Tibial nerve (tissue), 4 donors: ENCODE measurements around the gene TP73. TPM values are rescaled to one million over a fixed set of nuclear protein-coding genes. Genes with fewer than 3 reads are reported as not detected.

Experiments
- DNase-seq, 2 donors: peaks; one replicate each; pipeline ENCODE4 v3.0.0-alpha.2; 2019; ENCODE audit warnings: low spot score in 2 of 2
- H3K27ac ChIP-seq, 4 donors: fragments of 200-600 bp; sonication (generic) in 3 of 4; one replicate each; pipeline ENCODE4 v1.5.1; 2017 to 2019; ENCODE audit warnings: mild to moderate bottlenecking in 1 of 4
- H3K27me3 ChIP-seq, 2 donors: fragments of 200-600 bp; sonication (generic) in 1 of 2; one replicate each; pipeline versions ENCODE4 v1.5.1 to v1.6.0; 2017 to 2019
- H3K36me3 ChIP-seq, 3 donors: fragments of 200-600 bp; sonication (generic); one replicate each; pipeline ENCODE4 v1.5.1; 2018 to 2019
- H3K4me1 ChIP-seq, 4 donors: fragments of 200-600 bp; sonication (generic) in 3 of 4; one replicate each; pipeline ENCODE4 v1.5.1; 2017 to 2019
- H3K4me3 ChIP-seq, 4 donors: fragments of 200-600 bp; sonication (generic) in 3 of 4; one replicate each; pipeline ENCODE4 v1.5.1; 2017 to 2019; ENCODE audit warnings: mild to moderate bottlenecking in 1 of 4, moderate library complexity in 1 of 4
- H3K9me3 ChIP-seq, 4 donors: fragments of 200-600 bp; sonication (generic) in 3 of 4; one replicate each; pipeline ENCODE4 v1.5.1; 2017 to 2019
- CTCF ChIP-seq, 5 experiments: fragments of 200-600 bp in 3 of 5; fragments of 450-650 bp in 2 of 5; sonication (generic) in 3 of 5; IDR thresholded peaks; one replicate each; pipeline ENCODE4 v1.5.1; 2016 to 2019; ENCODE audit warnings: antibody characterized with exemption in 5 of 5, mild to moderate bottlenecking in 3 of 5, moderate library complexity in 2 of 5
- EP300 ChIP-seq, 2 donors: sonication (generic); formaldehyde crosslinking; IDR thresholded peaks; one replicate each; pipeline ENCODE4 v1.6.1; 2017; ENCODE audit warnings: antibody characterized with exemption in 2 of 2, mild to moderate bottlenecking in 1 of 2
- POLR2A ChIP-seq, 2 donors: fragments of 450-650 bp; IDR thresholded peaks; one replicate each; pipeline ENCODE4 v1.6.1; 2017; ENCODE audit warnings: antibody characterized with exemption in 2 of 2, mild to moderate bottlenecking in 2 of 2, moderate library complexity in 2 of 2
- WGBS, 2 donors: methylation state at CpG; one replicate each; pipeline ENCODE4 v1.1.5; 2018; 5-methylcytosine and 5-hydroxymethylcytosine counted together
- total RNA-seq, 4 donors: library from RNA; depleted of rRNA; stranded (reverse); fragments of >200 nt; gene quantifications; one replicate each; pipeline ENCODE4 v1.1.0, GENCODE V29; 2016

The TP73 gene
- total RNA-seq, 4 donors from 2014 or later = 0.30 TPM; not detected in 3

- Histone ChIP-seq H3K4me3 (no peak overlapping the region), H3K27ac (no peak overlapping the region), H3K27me3 (peaks cover 0 to 43% of the 10 kb centered on the region in 2 donors), H3K9me3 (no peaks in the 10 kb centered on the region), H3K36me3 (no peaks in the 10 kb centered on the region), H3K4me1 (peaks cover 0 to 5% (median 0%) of the 10 kb centered on the region in 4 donors)
- TF ChIP-seq CTCF (IDR thresholded peaks at IDR 0.05) (no peak), POLR2A (IDR thresholded peaks at IDR 0.05) (no peak), EP300 (IDR thresholded peaks at IDR 0.05) (no peak)
- no peak for DNase-seq
- WGBS, 2 donors = 79 to 89% methylated on average over 7 to 15 of the region's 19 CpGs
Observed at GRCh38 chr1:3685906-3686305, 33.6 kb downstream of the TP73 start.

GRCh38 chr1:3687504-3687903 lies 35.2 kb downstream of the TP73 start:
- Histone ChIP-seq H3K4me3 (no peak overlapping the region), H3K27me3 (peaks cover 0 to 41% of the 10 kb centered on the region in 2 donors), H3K27ac (no peak overlapping the region), H3K36me3 (no peaks in the 10 kb centered on the region), H3K4me1 (peaks cover 0 to 5% (median 0%) of the 10 kb centered on the region in 4 donors), H3K9me3 (no peaks in the 10 kb centered on the region)
- 79 to 81% methylated on average over 12 of the region's 12 CpGs for WGBS, 2 donors
- no peak for TF ChIP-seq POLR2A (IDR thresholded peaks at IDR 0.05)
- no peak for TF ChIP-seq CTCF (IDR thresholded peaks at IDR 0.05)
- TF ChIP-seq EP300 (IDR thresholded peaks at IDR 0.05) = no peak
- DNase-seq = no peak

- Histone ChIP-seq H3K36me3 (no peaks in the 10 kb centered on the region), H3K27me3 (peaks cover 0 to 39% of the 10 kb centered on the region in 2 donors), H3K9me3 (no peaks in the 10 kb centered on the region), H3K27ac (no peak overlapping the region), H3K4me1 (peaks cover 0 to 5% (median 0%) of the 10 kb centered on the region in 4 donors), H3K4me3 (no peak overlapping the region)
- DNase-seq = no peak
- WGBS, 2 donors = 55 to 67% methylated on average over 24 to 29 of the region's 29 CpGs
- no peak for TF ChIP-seq EP300 (IDR thresholded peaks at IDR 0.05)
- TF ChIP-seq CTCF (IDR thresholded peaks at IDR 0.05) = no peak
- no peak for TF ChIP-seq POLR2A (IDR thresholded peaks at IDR 0.05)
Observed at GRCh38 chr1:3688356-3689137, 36.2 kb downstream of the TP73 start.

GRCh38 chr1:3689138-3689750 lies 36.9 kb downstream of the TP73 start:
- no peak for DNase-seq
- WGBS, 2 donors = 59 to 64% methylated on average over 12 to 19 of the region's 19 CpGs
- H3K36me3 ChIP-seq = no peaks in the 10 kb centered on the region
- no peaks in the 10 kb centered on the region for H3K9me3 ChIP-seq
- H3K27me3 ChIP-seq = peaks cover 0 to 32% of the 10 kb centered on the region in 2 donors
- peaks cover 0 to under 1% (median 0%) of the 10 kb centered on the region in 4 donors for H3K4me1 ChIP-seq
- no peak overlapping the region for H3K4me3 ChIP-seq
- TF ChIP-seq POLR2A (IDR thresholded peaks at IDR 0.05) (no peak), EP300 (IDR thresholded peaks at IDR 0.05) (no peak), CTCF (IDR thresholded peaks at IDR 0.05) (no peak)
- H3K27ac ChIP-seq = no peak overlapping the region
